Measurements from ENCODE around the gene SLC35E3. TPM values are rescaled to one million over a fixed set of nuclear protein-coding genes. Genes with fewer than 3 reads are reported as not detected.

The SLC35E3 gene
- total and polyA plus RNA-seq, 2 experiments from 2014 or later: 5.5 to 13.8 TPM

DNA sequence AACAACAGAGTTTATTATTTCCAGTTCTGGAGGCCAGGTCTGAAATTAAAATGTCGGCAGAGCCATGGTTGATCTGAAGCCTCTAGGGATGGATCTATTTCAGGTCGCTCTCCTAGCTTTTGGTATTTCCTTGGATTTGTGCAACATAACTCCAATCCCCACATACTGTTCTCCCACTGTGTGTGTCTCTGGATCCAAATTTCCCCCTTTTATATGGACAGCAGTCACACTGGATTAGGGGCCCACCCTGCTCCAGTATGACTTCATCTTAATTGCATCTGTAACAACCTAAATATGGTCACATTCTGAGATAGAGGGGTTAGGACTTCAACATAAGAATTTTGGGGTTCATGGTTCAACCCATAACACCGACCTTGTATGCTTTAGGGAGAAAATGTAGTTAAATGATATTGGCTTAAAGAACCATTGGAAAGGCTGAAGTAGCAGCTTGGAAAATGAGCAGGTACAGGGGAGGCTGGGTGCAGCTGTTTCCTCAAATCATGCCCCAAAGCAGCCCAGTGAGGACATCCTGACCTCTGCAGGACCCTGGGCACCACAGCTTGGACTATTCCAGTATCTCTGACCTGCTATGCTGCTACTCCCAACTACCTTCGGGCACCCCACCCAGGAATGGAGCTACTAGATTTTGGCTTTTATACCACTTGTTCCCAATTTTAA lies 48.1 kb downstream of the SLC35E3 start:
- TF ChIP-seq REST (IDR thresholded peaks at IDR 0.05; ENCODE audit: unreplicated experiment) (no peak), ZNF114 (CRISPR knock-in tag; IDR thresholded peaks at IDR 0.05) (no peak), ZNF462 (CRISPR knock-in tag; IDR thresholded peaks at IDR 0.05) (no peak), JUNB (IDR thresholded peaks at IDR 0.05; ENCODE audit: unreplicated experiment) (no peak), CREB1 (CRISPR knock-in tag; IDR thresholded peaks at IDR 0.05; ENCODE audit: low read depth) (no peak), EZH2phosphoT487 (IDR thresholded peaks at IDR 0.05; ENCODE audit: unreplicated experiment) (no peak), STAT1 (IDR thresholded peaks at IDR 0.05; ENCODE audit: unreplicated experiment) (no peak), CTCF (conservative IDR thresholded peaks at IDR 0.05; ENCODE audit: low read depth in 2 of 2) (no peak), ZNF331 (CRISPR knock-in tag; IDR thresholded peaks at IDR 0.05; ENCODE audit: low read depth) (no peak), NANOG (IDR thresholded peaks at IDR 0.05; ENCODE audit: borderline replicate concordance) (no peak), POLR2AphosphoS5 (IDR thresholded peaks at IDR 0.05; ENCODE audit: low read depth) (no peak), EZH2 (IDR thresholded peaks at IDR 0.05; ENCODE audit: low read depth, unreplicated experiment) (no peak)
- TF ChIP-seq, protein P1, sequence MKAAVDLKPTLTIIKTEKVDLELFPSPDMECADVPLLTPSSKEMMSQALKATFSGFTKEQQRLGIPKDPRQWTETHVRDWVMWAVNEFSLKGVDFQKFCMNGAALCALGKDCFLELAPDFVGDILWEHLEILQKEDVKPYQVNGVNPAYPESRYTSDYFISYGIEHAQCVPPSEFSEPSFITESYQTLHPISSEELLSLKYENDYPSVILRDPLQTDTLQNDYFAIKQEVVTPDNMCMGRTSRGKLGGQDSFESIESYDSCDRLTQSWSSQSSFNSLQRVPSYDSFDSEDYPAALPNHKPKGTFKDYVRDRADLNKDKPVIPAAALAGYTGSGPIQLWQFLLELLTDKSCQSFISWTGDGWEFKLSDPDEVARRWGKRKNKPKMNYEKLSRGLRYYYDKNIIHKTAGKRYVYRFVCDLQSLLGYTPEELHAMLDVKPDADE (IDR thresholded peaks at IDR 0.05): no peak
- H3K4me3 Mint-ChIP-seq: no peak overlapping the region
- Histone ChIP-seq H3K27me3 (ENCODE audit: insufficient read depth) (no peaks in the 10 kb centered on the region), H3K4me1 (ENCODE audit: insufficient read depth) (no peaks in the 10 kb centered on the region), H3K4me3 (no peak overlapping the region), H3K4me2 (no peak overlapping the region), H3K36me3 (ENCODE audit: insufficient read depth) (no peaks in the 10 kb centered on the region), H3F3A (replicated peaks; ENCODE audit: low read depth) (no peaks in the 10 kb centered on the region), H3K9me2 (ENCODE audit: insufficient read depth) (peaks cover 4% of the 10 kb centered on the region; the same call in 1 of the 2 replicates), H3K27ac (ENCODE audit: low read depth) (no peak overlapping the region), H3K79me2 (replicated peaks; ENCODE audit: insufficient read depth) (no peaks in the 10 kb centered on the region), H4K20me1 (replicated peaks; ENCODE audit: insufficient read depth) (no peaks in the 10 kb centered on the region), H2AFZ (no peak overlapping the region)
- ATAC-seq (no peak), DNase-seq (ENCODE audit: low spot score) (no peak)
- H3K36me3 Mint-ChIP-seq (ENCODE audit: low read depth): no peaks in the 10 kb centered on the region
- H3K27ac Mint-ChIP-seq: no peak overlapping the region
- no peaks in the 10 kb centered on the region for H3K9me3 Mint-ChIP-seq
- peaks cover 7% of the 10 kb centered on the region for H3K4me1 Mint-ChIP-seq
- peaks cover 2% of the 10 kb centered on the region for H3K27me3 Mint-ChIP-seq (ENCODE audit: insufficient read depth, low read depth, poor library complexity)

Data from GM23338 (cell line).